Heart left ventricle (tissue), 16 donors: Measurements from ENCODE around the gene ELOF1. TPM values are rescaled to one million over a fixed set of nuclear protein-coding genes. Genes with fewer than 3 reads are reported as not detected.
A peak's percentile ranks its signal among the peaks of the same experiment; 100 is the strongest.

Experiments used
- ATAC-seq, 4 donors: fragments of 200-7000 bp; cut with Tn5 transposase; one replicate each; pipeline ENCODE4 v1.9.1; 2020 to 2022; ENCODE audit warnings: moderate library complexity in 4 of 4, mild to moderate bottlenecking in 3 of 4, moderate number of reproducible peaks in 1 of 4
- DNase-seq, 5 donors: peaks; one replicate each; pipeline ENCODE4 v3.0.0-alpha.2; 2020
- H3K27ac ChIP-seq, 12 donors: fragments of 200-600 bp; sonication (generic) in 4 of 12; one replicate each; pipeline versions ENCODE4 v1.5.0 to v1.8.0; 2016 to 2022; ENCODE audit warnings: mild to moderate bottlenecking in 2 of 12
- H3K27me3 ChIP-seq, 9 donors: fragments of 200-600 bp; sonication (generic) in 2 of 9; one replicate each; pipeline versions ENCODE4 v1.5.1 to v1.8.0; 2016 to 2022; ENCODE audit warnings: mild to moderate bottlenecking in 3 of 9
- H3K36me3 ChIP-seq, 9 donors: fragments of 200-600 bp; sonication (generic) in 2 of 9; one replicate each; pipeline versions ENCODE4 v1.5.0 to v1.8.0; 2018 to 2022; ENCODE audit warnings: mild to moderate bottlenecking in 2 of 9
- H3K4me1 ChIP-seq, 12 donors: fragments of 200-600 bp; sonication (generic) in 4 of 12; one replicate each; pipeline versions ENCODE4 v1.5.0 to v1.8.0; 2016 to 2022; ENCODE audit warnings: mild to moderate bottlenecking in 3 of 12
- H3K4me3 ChIP-seq, 12 donors: fragments of 200-600 bp; sonication (generic) in 4 of 12; one replicate each; pipeline versions ENCODE4 v1.5.0 to v1.8.0; 2017 to 2022; ENCODE audit warnings: mild to moderate bottlenecking in 9 of 12, moderate library complexity in 4 of 12
- H3K9me3 ChIP-seq, 12 donors: fragments of 200-600 bp; sonication (generic) in 4 of 12; one replicate each; pipeline versions ENCODE4 v1.5.0 to v1.8.0; 2016 to 2022; ENCODE audit warnings: mild to moderate bottlenecking in 1 of 12
- CTCF ChIP-seq, 12 donors: fragments of 200-600 bp; sonication (generic) in 4 of 12; IDR thresholded peaks; one replicate each; pipeline versions ENCODE4 v1.5.0 to v1.8.0; 2018 to 2022; ENCODE audit warnings: antibody characterized with exemption in 12 of 12, mild to moderate bottlenecking in 5 of 12
- POLR2A ChIP-seq, 2 donors: fragments of 450-650 bp; IDR thresholded peaks; one replicate each; pipeline ENCODE4 v1.6.1; 2017; ENCODE audit warnings: antibody characterized with exemption in 2 of 2, mild to moderate bottlenecking in 2 of 2, moderate library complexity in 2 of 2
- WGBS, 4 donors: extraction: QIAGEN DNeasy Blood & Tissue Kit in 2 of 4; methylation state at CpG; one replicate each; pipeline versions ENCODE4 v1.1.5 to v1.1.7; 2013 to 2018; 5-methylcytosine and 5-hydroxymethylcytosine counted together
- intact Hi-C, 10 donors: fragments of 100-400 bp; cut with DNase I; formaldehyde crosslinking; loops; one replicate each; pipeline versions ENCODE4 v1.11.1 to v1.14.2; 2022
- polyA plus RNA-seq, 2 donors: library from polyadenylated mRNA; stranded (reverse); fragments of 200-250 nt; gene quantifications; one replicate each; pipeline ENCODE4 v1.2.3, GENCODE V29; 2013
- total RNA-seq, 9 donors: library from RNA; depleted of rRNA in 2 of 9; stranded (reverse); fragments of >200 nt in 2 of 9; fragmentation: NEBNext Ultra II Directional in 3 of 9; extraction: Animal tissue kit (Norgen Biotek cat#: 25700) in 3 of 9; gene quantifications; one replicate each; pipeline versions ENCODE4 v1.1.0 to v1.2.4, GENCODE V29; 2016 to 2023
- donor health status: ischemic (EF 13 %, LVEDD 7.1; RV severe dilation, severe dysfunction).
- donor health status: healthy with polysubstance abuse.
- donor health status: DM: no; HTN: yes; CAD: no.
- donor health status: DM: no; HTN: no; CAD: no.
- donor health status: ischemic (EF 25% LVEDD 6.9; RV normal size, moderate dysfunction).
- donor health status: ischemic (EF 25% LVEDD 5.7; RV mildly dilated, moderate dysfunction).
- donor health status: healthy.
- donor health status: DM: yes; HTN: yes; CAD: no.
- donor health status: ischemic (EF 35%, LVEDD 5.7; RV mildly dilated, moderate dysfunction).
- donor health status: nonischemic (EF 11% LVEDD 7.7; RV severe dilation, severe dysfunction).
- donor health status: DM: yes; HTN: yes; CAD: no.
- donor health status: PGD.
- donor health status: ischemic (EF 29% LVEDD 5.4; RV normal size, mild dysfunction).
- donor health status: nonischemic (EF 23%, LVEDD 6.1; RV moderate dilation, normal function).

Gene ELOF1
- total and polyA plus RNA-seq, 11 donors = 25.0 to 70.3 (median 31.1) TPM

- Histone ChIP-seq H3K27me3 (peaks cover 0 to 14% (median 2%) of the 10 kb centered on the region in 9 donors), H3K36me3 (peaks cover 0 to 6% (median 0%) of the 10 kb centered on the region in 9 donors), H3K4me3 (no peak overlapping the region), H3K4me1 (peaks cover 0 to 24% (median 7%) of the 10 kb centered on the region in 12 donors), H3K9me3 (no peaks in the 10 kb centered on the region), H3K27ac (peak overlapping the region in 1 of 12 donors; percentile 97)
- WGBS, 4 donors = 70 to 79% (median 73%) methylated on average over 3 of the region's 3 CpGs
- DNase-seq = no peak
- TF ChIP-seq POLR2A (IDR thresholded peaks at IDR 0.05) (no peak), CTCF (IDR thresholded peaks at IDR 0.05) (no peak)
- intact Hi-C loops = no loop called here
- no peak for ATAC-seq
Observed at GRCh38 chr19:11541238-11541637, 17.8 kb downstream of the ELOF1 start.

GRCh38 chr19:11540645-11541044 is 18.4 kb downstream of the ELOF1 start:
- Histone ChIP-seq H3K27ac (peak overlapping the region in 6 of 12 donors; percentile 70 to 97 (median 88)), H3K4me1 (peaks cover 0 to 29% (median 12%) of the 10 kb centered on the region in 12 donors), H3K36me3 (peaks cover 0 to 6% (median 0%) of the 10 kb centered on the region in 9 donors), H3K27me3 (peaks cover 0 to 14% (median 2%) of the 10 kb centered on the region in 9 donors), H3K9me3 (no peaks in the 10 kb centered on the region), H3K4me3 (peak overlapping the region in 3 of 12 donors; percentile 54 to 64 (median 57))
- intact Hi-C loops = no loop called here
- TF ChIP-seq POLR2A (IDR thresholded peaks at IDR 0.05) (no peak), CTCF (IDR thresholded peaks at IDR 0.05) (no peak)
- ATAC-seq (no peak), DNase-seq (no peak)
- WGBS, 4 donors = 84 to 87% (median 86%) methylated on average over 4 to 5 of the region's 5 CpGs

- Histone ChIP-seq H3K27me3 (peaks cover 0 to 14% (median 2%) of the 10 kb centered on the region in 9 donors), H3K4me3 (peak overlapping the region in 11 of 12 donors; percentile 36 to 64 (median 43)), H3K9me3 (no peaks in the 10 kb centered on the region), H3K36me3 (peaks cover 0 to 6% (median 0%) of the 10 kb centered on the region in 9 donors), H3K27ac (peak overlapping the region in 11 of 12 donors; percentile 44 to 97 (median 84)), H3K4me1 (peaks cover 0 to 33% (median 16%) of the 10 kb centered on the region in 12 donors)
- TF ChIP-seq CTCF (IDR thresholded peaks at IDR 0.05) = no peak
- peak; percentile 13 to 50 for TF ChIP-seq POLR2A (IDR thresholded peaks at IDR 0.05)
- DNase-seq = peak in 4 of 5 donors; percentile 52 to 63 (median 57)
- intact Hi-C loops = loop anchor here in 1 of 10 donors (10.0 kb wide), 1 partner anchor 45 kb away; no protein-coding TSS in a partner anchor
- 8 to 19% (median 10%) methylated on average over 14 to 36 of the region's 36 CpGs for WGBS, 4 donors
- ATAC-seq = peak in 3 of 4 donors; percentile 58 to 61 (median 58)
Observed at GRCh38 chr19:11539495-11540365, 19.3 kb downstream of the ELOF1 start.
